A673 (cell line): Measurements from ENCODE around the gene ADM2.

Experiments used
- EZH2 ChIP-seq: fragments of 200-600 bp; sonication (generic); IDR thresholded peaks from 2 replicates; pipeline ENCODE4 v1.6.1; 2017; ENCODE audit warnings: borderline replicate concordance, low read depth, mild to moderate bottlenecking, mixed read lengths, antibody characterized with exemption, low read length; ENCODE audit not compliant: poor library complexity, severe bottlenecking
- TF ChIP-seq, protein P1 (sequence below): fragments of 300-800, 200-600 bp; sonication (generic); conservative IDR thresholded peaks from 2 replicates; pipeline ENCODE4 v1.5.1; 2017; ENCODE audit warnings: low read depth, mild to moderate bottlenecking, antibody characterized with exemption, low read length, moderate library complexity, mixed read lengths

DNA sequence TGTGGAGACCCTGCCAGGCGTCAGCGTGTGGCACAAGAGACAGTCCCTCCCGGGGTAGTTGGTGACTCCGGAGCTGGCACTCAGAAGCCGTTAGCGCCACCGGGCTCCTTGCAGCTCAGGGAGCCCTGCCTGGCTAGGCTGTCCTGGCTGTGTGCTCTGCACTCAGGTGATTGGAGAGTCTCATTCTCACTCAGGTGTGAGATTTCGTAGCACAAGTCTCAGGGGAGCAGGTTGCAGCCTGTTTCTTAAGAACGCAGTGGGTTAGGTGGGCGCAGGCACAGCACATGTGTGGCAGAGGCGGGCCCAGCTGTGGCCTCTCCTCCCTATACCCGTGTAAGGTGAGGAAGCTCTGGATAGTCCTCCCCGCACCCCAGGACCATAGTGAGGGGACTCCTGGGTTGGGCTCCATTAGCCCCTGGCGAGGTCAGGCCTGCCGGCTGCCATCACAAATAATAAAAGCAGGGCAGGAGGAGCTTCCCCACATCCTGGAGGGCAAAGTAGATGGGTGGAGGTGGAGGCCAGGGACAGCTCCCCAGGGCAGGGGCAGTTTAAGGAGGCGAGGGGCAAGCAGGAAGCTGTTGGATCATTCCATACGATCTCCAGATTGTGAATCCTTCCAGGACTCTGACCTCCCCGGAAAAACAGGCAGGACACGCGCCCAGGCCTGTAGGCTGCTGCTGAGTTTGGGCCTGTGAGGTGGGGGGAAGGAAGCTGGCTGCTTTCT, 45.9 kb upstream of the ADM2 start:
- TF ChIP-seq, protein P1, sequence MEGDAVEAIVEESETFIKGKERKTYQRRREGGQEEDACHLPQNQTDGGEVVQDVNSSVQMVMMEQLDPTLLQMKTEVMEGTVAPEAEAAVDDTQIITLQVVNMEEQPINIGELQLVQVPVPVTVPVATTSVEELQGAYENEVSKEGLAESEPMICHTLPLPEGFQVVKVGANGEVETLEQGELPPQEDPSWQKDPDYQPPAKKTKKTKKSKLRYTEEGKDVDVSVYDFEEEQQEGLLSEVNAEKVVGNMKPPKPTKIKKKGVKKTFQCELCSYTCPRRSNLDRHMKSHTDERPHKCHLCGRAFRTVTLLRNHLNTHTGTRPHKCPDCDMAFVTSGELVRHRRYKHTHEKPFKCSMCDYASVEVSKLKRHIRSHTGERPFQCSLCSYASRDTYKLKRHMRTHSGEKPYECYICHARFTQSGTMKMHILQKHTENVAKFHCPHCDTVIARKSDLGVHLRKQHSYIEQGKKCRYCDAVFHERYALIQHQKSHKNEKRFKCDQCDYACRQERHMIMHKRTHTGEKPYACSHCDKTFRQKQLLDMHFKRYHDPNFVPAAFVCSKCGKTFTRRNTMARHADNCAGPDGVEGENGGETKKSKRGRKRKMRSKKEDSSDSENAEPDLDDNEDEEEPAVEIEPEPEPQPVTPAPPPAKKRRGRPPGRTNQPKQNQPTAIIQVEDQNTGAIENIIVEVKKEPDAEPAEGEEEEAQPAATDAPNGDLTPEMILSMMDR, result no peak
- TF ChIP-seq EZH2, result no peak
